HG03565 (cell line): ENCODE results near the gene DDHD1.

Experiments used
- ATAC-seq: cut with Tn5 transposase; IDR thresholded peaks from one replicate; pipeline ENCODE4 v1.9.1; 2021; ENCODE audit warnings: mild to moderate bottlenecking, moderate library complexity; ENCODE audit not compliant: unreplicated experiment

DDHD1 gene

GRCh38 chr14:53035336-53036210, 117.5 kb downstream of the DDHD1 start:
- ATAC-seq: no peak

DNA sequence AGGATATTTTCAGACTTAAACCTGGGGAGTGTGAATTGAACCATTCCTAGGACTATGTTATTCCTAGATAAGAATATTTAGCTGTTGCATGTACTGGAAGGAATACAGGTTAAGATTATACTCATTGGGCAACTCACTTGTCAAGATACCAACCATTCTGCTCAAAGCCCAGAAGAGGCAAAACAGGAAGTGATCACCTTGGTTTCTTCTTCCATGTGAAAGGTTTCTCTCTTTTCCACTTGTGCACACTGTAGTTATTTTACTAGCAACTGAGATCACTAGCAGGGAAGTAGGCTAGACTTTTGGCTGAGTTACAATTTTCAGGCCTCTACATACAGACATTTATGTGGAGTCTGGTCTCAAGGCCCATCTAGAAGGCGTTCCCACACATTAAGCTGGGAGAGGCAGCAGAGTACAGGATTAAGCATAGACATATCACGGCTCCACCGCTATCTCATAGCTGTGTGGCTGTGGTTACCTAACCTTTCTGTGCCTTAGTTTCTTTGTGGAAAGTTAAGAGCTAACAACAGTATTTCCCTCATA, 118.4 kb downstream of the DDHD1 start:
- no peak for ATAC-seq

GRCh38 chr14:53034036-53034435, 119.1 kb downstream of the DDHD1 start:
- ATAC-seq: no peak

GRCh38 chr14:53032838-53033390, 120.2 kb downstream of the DDHD1 start:
- ATAC-seq: no peak

GRCh38 chr14:53032161-53032803, 120.8 kb downstream of the DDHD1 start:
- ATAC-seq: no peak

- ATAC-seq: no peak
Observed at GRCh38 chr14:53027562-53027961, 125.6 kb downstream of the DDHD1 start.

- ATAC-seq: no peak
Observed at GRCh38 chr14:53027041-53027440, 126.1 kb downstream of the DDHD1 start.

DNA sequence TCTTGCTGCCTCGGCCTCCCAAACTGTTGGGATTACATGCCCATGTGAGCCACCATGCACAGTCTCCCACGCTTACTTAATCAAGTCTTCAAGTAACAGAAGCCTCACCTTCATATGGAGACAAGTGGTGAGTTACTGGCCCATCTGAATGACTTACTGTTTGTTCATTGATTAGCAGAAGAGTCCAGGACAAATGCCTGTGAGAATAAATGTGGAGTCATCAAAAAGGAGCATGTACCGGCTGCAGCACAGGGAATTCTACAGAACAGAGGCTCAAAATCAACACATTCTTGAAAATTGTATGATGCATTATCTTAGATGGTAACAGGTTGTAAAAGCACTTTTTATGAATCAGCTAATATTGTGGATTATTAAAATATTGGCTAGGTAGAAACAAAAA, 129.8 kb downstream of the DDHD1 start:
- no peak for ATAC-seq

- ATAC-seq: no peak
Observed at GRCh38 chr14:53022593-53022992, 130.5 kb downstream of the DDHD1 start.

- ATAC-seq: no peak
Observed at GRCh38 chr14:53020193-53020932, 132.8 kb downstream of the DDHD1 start.

DNA sequence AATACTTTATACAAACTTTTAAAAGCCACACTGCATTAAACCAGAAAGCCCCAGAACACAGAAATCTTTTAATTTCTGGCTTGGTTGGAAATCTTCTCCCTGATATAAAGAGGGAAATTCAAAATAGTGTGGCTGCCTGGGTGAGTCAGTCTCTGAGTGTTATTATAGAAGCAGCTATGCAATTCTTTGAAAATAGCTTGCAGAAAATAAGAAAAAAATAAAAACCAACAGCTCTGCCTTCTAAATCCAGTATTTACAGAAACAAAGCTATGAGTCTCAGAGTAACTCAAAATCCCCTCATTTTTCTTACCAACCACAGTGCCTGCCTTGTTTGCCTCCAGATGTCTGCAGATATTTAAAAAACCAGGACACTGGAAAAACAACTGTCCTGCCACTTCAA, 133.7 kb downstream of the DDHD1 start:
- no peak for ATAC-seq

- ATAC-seq: no peak
Observed at GRCh38 chr14:53017837-53018236, 135.3 kb downstream of the DDHD1 start.

- ATAC-seq: no peak
Observed at GRCh38 chr14:53016919-53017318, 136.2 kb downstream of the DDHD1 start.

DNA sequence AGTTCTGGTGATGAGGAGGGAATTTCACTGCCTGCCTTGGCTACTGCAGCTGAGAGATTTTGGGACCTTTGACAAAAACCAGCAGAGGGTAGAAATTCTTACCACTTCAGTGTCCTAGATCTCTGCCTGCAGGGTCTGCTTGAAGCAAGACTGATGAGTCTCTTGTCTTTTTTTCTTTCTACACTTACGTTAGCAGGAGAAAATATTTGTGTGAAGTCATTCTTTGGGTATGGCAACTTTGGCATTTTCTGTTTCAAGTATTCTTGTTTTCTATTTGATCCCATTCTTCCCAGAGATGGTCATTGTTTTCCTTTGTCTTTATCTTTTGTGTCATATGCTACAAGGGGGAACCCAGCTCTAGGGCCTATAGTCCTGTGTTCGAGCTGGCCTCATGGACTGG, 136.6 kb downstream of the DDHD1 start:
- no peak for ATAC-seq

DNA sequence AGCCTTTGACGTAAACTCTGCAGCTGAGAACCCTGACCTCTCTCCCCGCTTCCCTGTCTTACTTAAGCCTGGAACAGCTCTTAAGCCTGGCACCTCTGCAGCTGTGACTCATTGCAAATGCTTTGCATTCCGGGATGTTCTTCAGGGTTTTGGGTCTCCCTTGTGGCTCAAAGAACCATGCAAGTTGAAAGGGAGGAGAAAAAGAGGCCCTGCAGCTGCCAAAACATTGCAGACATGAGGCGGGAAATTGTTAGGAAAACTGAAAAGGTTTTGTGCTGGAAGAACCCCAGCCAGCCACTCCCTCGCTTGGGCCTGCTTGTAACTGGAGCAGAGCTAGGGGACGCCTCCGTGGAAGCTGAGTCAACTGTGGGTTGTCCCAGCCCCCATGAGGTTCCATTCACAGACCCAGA, 142.1 kb downstream of the DDHD1 start:
- ATAC-seq: no peak

GRCh38 chr14:53010193-53011040, 142.7 kb downstream of the DDHD1 start:
- ATAC-seq: no peak

- no peak for ATAC-seq
Observed at GRCh38 chr14:53006931-53007562, 146.1 kb downstream of the DDHD1 start.

DNA sequence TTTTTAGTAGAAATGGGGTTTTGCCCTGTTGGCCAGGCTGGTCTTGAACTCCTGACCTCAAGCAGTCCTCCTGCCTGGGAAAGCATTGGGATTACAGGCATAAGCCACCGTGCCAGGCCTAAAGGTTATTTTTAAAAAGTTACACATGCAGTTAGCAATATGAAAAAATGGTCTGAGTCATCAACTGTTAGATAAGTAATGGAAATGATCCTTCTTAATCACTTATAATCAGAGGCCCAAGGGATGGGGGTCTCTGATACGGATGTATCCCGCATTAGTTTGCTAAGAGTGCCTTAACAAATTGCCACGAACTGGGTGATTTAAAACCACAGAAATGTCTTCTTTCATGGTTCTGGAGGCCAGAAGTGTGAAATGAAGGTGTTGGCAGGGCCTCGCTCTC, 148.1 kb downstream of the DDHD1 start:
- ATAC-seq: no peak

GRCh38 chr14:53003776-53004175, 149.3 kb downstream of the DDHD1 start:
- no peak for ATAC-seq

GRCh38 chr14:53002576-53002975, 150.5 kb downstream of the DDHD1 start:
- ATAC-seq: no peak
